ENCODE measurements around the gene LONRF3.
A peak's percentile ranks its signal among the peaks of the same experiment; 100 is the strongest.

LONRF3 gene

DNA sequence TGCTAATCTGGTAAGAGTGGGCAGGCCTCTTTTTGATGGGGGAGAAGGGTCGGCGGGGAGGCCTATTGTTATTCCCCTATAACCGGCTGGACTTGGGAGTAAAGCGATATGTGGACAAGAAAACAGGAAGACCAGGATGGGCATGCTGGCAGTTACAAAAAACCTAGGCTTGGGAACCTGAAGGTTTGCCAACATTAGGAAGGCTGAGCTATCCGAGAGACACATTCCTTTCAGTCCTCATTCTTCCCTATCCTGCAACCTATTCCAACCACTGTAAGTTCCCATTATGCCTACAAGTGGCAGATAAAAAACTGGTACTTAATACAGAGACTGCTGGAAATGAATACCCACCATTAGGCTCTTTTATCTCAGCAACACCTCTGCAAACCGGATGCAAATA lies 66.0 kb downstream of the LONRF3 start:
- DNase-seq = no peak

DNA sequence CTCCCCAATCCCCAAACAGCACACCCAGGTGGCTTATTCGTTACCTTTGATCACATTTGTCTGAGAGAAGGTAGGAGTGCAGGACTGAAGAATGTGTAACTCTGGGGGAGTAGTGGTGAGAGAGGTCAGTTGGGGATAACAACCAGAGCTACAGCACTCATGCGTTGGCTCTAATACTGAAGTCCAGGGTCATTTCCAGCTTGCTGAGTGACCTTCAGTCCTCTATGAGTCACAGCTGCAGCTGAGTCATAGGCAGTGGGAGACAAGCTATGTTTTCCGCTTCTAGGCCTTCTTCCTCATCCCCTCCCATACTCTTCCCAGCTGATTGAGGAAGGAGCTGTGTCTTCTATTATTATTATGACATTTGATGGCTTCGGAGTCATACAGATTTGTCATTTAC lies 66.8 kb downstream of the LONRF3 start:
- DNase-seq = no peak

- DNase-seq = no peak
Measured at GRCh38 chrX:119042040-119042439, 67.6 kb downstream of the LONRF3 start.

DNA sequence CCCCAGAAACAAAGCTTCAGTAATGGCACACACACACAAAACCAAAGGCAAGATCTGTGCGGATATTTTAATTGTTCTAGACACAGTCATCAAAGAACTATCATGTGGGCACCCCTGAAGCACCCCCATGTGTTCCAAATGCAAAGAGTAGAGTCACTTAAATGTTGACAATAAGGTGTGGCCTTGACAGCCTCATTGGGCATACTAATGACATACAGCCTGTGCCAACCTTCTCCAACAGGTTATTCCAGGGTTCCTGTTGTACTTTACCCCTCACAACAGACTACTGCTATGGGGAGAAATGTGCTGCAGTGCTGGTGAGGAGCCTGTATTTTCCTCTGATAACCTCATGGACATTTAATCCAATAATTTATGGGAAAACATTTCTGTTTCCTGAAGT lies 68.6 kb downstream of the LONRF3 start:
- no peak for DNase-seq

- DNase-seq = no peak
Measured at GRCh38 chrX:119045884-119046283, 71.5 kb downstream of the LONRF3 start.

- DNase-seq = peak in 1 of 2 experiments; percentile 0
Measured at GRCh38 chrX:119055687-119056086, 81.3 kb downstream of the LONRF3 start.

DNA sequence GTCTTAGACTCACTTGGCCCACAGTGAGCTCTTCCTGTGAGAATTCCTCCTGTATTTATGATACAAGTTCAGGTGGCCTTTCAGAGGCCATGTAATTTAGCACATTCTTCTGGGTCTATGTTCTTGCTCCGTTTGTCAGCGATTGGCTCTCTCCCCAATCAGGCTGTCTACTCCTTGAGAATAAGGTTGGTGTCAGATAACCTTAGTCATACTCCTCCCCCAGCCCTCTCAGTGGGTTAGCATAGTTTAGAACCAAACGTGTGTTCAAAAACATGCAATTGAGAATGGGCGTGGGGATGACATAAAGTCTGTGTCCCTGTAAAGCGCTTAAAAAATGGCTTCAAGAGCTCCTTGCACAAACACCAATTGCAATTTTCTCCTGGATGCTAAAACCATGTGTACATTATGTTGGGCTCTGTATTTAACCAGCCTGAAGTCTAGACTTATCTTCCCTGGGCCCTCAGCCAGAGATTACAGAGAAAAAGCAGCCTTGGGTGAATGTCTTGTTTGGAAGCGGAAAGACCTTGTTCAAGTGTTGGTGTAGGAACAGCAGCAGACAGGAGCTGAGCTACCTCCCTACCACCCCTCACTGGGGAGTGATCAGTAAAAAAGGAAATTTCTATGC lies 88.4 kb downstream of the LONRF3 start:
- no peak for DNase-seq

- DNase-seq = no peak
Measured at GRCh38 chrX:119063428-119063827, 89.0 kb downstream of the LONRF3 start.

GRCh38 chrX:119067023-119067739 lies 92.8 kb downstream of the LONRF3 start:
- DNase-seq = peak; percentile 20 to 44
